SK-N-MC (cell line): ENCODE measurements around the gene CTSD.

ENCODE experiments used
- EZH2 ChIP-seq: fragments of 200-600 bp; sonication (generic); IDR thresholded peaks from one replicate; pipeline ENCODE4 v1.6.1; 2017; ENCODE audit warnings: antibody characterized with exemption
- FOXP2 ChIP-seq: optimal IDR thresholded peaks from 2 replicates; pipeline ENCODE3; 2011; ENCODE audit warnings: mild to moderate bottlenecking, moderate library complexity; ENCODE audit not compliant: insufficient read depth; ENCODE audit errors: extremely low read length, control extremely low read depth
- POLR2AphosphoS5 ChIP-seq: IDR thresholded peaks from 2 replicates; pipeline ENCODE4 v1.6.1; 2012; ENCODE audit warnings: mild to moderate bottlenecking, low read depth, low read length, borderline replicate concordance

- TF ChIP-seq POLR2AphosphoS5 (no peak), EZH2 (no peak), FOXP2 (no peak)
Measured at GRCh38 chr11:1755344-1755691, 8.4 kb downstream of the CTSD start.
